Brain microvascular endothelial cell (primary cell): ENCODE results near the gene TTYH3.
"Not testable (repeated sequence)": the region's sequence is repeated elsewhere in the genome, so short reads cannot be mapped to it uniquely, and the experiment has no call there.

Experiments used
- DNase-seq: peaks from one replicate; pipeline ENCODE4 v3.0.0-alpha.2; 2020
- H3K27ac ChIP-seq: fragments of 250-450 bp; sonication (Bioruptor Pico); 2 replicates; pipeline ENCODE4 v1.5.1; 2020; ENCODE audit warnings: mild to moderate bottlenecking, moderate library complexity
- H3K27me3 ChIP-seq: fragments of 250-450 bp; sonication (Bioruptor Pico); replicated peaks from 2 replicates; pipeline ENCODE4 v1.5.1; 2020; ENCODE audit warnings: mild to moderate bottlenecking
- H3K36me3 ChIP-seq: fragments of 250-450 bp; sonication (Bioruptor Pico); replicated peaks from 2 replicates; pipeline ENCODE4 v1.5.1; 2020; ENCODE audit warnings: mild to moderate bottlenecking
- H3K4me3 ChIP-seq: 2 replicates; pipeline ENCODE4 v1.5.1; 2011; ENCODE audit warnings: low read depth, mild to moderate bottlenecking, control low read depth, low read length, moderate library complexity
- in situ Hi-C: cut with HindIII; loops from 2 replicates; pipeline ENCODE4 v1.10.0; 2017; ENCODE audit warnings: low sequenced_read_pairs, low pct_ligation_motif_present
- TF ChIP-seq, protein P1 (sequence below): IDR thresholded peaks from 2 replicates; pipeline ENCODE4 v1.5.1; 2011; ENCODE audit warnings: low read depth, mild to moderate bottlenecking, moderate library complexity, low read length, control low read depth, inconsistent platforms; ENCODE audit errors: missing control alignments

TTYH3 gene

DNA sequence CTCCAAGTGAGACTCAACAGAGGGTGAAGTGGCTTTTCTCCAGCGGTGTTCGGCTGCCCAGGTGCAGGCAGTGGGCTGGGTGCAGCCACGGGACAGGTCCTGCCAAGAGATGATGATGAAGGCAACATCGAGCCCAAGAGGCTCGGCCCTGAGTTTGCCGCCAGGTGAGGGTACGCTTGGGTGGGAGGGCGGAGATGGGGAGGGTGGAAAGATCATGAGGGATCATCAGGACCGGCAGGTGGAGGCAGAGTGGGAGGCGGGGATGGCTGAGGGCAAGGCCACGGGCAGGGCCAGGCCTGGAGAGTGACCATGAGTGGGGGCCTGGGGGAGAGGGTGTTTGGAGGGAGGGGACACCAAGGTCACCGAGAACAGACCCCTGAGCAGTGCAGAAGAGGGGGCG, 38.4 kb downstream of the TTYH3 start:
- TF ChIP-seq, protein P1, sequence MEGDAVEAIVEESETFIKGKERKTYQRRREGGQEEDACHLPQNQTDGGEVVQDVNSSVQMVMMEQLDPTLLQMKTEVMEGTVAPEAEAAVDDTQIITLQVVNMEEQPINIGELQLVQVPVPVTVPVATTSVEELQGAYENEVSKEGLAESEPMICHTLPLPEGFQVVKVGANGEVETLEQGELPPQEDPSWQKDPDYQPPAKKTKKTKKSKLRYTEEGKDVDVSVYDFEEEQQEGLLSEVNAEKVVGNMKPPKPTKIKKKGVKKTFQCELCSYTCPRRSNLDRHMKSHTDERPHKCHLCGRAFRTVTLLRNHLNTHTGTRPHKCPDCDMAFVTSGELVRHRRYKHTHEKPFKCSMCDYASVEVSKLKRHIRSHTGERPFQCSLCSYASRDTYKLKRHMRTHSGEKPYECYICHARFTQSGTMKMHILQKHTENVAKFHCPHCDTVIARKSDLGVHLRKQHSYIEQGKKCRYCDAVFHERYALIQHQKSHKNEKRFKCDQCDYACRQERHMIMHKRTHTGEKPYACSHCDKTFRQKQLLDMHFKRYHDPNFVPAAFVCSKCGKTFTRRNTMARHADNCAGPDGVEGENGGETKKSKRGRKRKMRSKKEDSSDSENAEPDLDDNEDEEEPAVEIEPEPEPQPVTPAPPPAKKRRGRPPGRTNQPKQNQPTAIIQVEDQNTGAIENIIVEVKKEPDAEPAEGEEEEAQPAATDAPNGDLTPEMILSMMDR: no peak
- Histone ChIP-seq H3K27ac (no peak overlapping the region), H3K27me3 (no peaks in the 10 kb centered on the region), H3K4me3 (no peak overlapping the region), H3K36me3 (no peaks in the 10 kb centered on the region)
- in situ Hi-C loops: no loop called here
- DNase-seq: no peak

DNA sequence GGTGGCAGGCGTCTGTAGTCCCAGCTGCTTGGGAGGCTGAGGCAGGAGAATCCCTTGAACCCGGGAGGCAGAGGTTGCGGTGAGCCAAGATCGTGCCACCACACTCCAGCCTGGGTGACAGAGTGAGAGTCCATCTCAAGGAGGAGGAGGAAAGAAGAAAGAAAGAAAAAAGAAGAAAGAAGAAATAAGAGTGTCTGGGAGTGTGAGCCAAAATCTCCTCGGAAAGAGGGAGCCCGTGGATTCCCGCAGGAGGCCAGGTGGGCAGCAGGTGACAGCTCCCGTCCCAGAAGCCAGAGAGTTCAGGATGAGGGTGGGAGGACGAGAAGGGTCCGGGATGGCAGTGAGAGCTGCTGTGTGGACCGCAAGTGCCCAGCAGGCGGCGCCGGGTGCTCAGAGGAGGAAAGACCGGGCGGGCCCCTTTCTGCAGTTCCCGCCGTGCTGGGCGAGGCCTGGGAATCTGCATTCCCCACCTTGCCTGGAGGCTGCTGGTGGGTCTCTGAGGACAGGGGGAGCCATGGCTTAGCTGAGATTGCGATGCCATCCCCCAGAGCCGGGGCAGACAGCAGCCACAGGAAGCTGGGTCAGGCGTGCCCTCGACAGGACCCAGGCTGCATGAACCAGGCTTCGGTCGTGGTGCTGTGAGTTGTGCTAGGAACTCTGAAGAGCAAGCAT, 39.1 kb downstream of the TTYH3 start:
- no peak overlapping the region for H3K27ac ChIP-seq
- in situ Hi-C loops: no loop called here
- no peaks in the 10 kb centered on the region for H3K36me3 ChIP-seq
- H3K27me3 ChIP-seq: no peaks in the 10 kb centered on the region
- DNase-seq: peak; percentile 32
- H3K4me3 ChIP-seq: no peak overlapping the region
- TF ChIP-seq, protein P1: peak; percentile 95

- DNase-seq, H3K36me3 ChIP-seq, in situ Hi-C loops, H3K4me3 ChIP-seq, H3K27ac ChIP-seq, H3K27me3 ChIP-seq: not testable (repeated sequence)
Observed at GRCh38 chr7:2673214-2673613, 41.4 kb downstream of the TTYH3 start.

DNA sequence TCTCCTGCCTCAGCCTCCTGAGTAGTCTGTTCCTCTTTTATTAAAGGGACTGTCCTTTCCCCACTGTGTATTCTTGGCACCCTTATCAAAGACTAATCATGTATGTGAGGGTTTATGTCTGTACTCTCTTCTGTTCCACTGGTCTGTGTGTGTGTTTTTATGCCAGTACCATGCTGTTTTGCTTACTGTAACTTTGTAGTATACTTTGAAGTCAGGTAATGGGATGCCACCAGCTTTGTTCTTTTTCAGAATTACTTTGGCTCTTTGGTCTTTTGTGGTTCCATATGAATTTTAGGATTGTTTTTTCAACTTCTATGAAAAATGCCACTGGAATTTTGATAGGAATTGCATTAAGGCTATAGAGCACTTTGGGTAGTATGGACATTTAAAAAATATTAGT, 42.1 kb downstream of the TTYH3 start:
- TF ChIP-seq, protein P1: no peak
- no peak overlapping the region for H3K4me3 ChIP-seq
- in situ Hi-C loops: no loop called here
- H3K36me3 ChIP-seq: no peaks in the 10 kb centered on the region
- H3K27me3 ChIP-seq: no peaks in the 10 kb centered on the region
- DNase-seq: no peak
- no peak overlapping the region for H3K27ac ChIP-seq

DNA sequence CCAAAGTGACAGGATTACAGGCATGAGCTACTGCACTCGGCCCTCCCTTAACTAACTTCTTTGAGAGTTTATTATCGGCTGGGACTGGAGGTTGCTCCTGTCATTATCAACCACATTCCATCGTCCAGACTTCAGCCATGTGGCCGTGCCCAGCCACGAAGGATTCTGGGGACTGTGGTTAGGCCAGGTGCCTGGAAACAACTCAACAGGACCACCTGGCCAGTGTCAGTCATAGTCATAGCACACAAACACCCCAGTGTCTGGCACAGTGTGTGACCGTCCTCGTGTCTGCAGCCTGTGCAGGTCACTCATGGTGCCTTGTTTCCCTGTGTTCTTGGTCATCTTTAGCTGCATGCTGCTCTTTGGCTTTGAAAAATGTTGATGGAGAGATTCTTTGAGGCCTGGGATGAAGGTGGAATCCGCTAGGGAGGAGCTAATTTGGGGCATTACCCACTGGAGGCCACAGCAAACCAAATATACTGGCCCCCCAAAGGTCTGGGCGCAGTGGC, 43.5 kb downstream of the TTYH3 start:
- TF ChIP-seq, protein P1: no peak
- in situ Hi-C loops: no loop called here

DNA sequence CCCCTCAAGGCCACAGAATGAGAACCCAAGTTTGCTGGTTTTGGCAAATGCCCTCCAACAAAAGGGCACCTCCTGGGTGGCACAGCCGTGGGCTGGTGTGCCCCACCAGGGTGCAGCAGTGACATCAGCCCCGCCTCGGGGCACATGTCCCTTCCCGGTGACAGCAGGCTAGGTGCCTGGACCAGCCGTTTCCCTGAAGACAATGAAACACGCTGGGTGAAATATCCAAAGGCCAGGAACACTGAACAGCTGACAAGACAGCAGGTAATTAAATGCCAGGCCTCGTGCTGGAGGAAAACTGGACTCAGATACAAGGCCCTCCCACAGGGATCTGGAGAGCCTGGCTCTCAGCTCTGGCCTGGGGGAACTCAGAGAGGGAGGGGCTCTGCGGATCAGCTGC, 44.8 kb downstream of the TTYH3 start:
- not testable (repeated sequence) for DNase-seq

More for the DNA sequence above, 43.5 kb downstream of the TTYH3 start:
- Histone ChIP-seq H3K27me3 (no peaks in the 10 kb centered on the region), H3K36me3 (no peaks in the 10 kb centered on the region), H3K27ac (no peak overlapping the region), H3K4me3 (no peak overlapping the region)
- no peak for DNase-seq

GRCh38 chr7:2678454-2678853, 46.7 kb downstream of the TTYH3 start:
- H3K36me3 ChIP-seq, H3K27ac ChIP-seq, DNase-seq, in situ Hi-C loops, H3K27me3 ChIP-seq, H3K4me3 ChIP-seq: not testable (repeated sequence)

More for the DNA sequence above, 44.8 kb downstream of the TTYH3 start:
- H3K27me3 ChIP-seq, H3K36me3 ChIP-seq, H3K27ac ChIP-seq, in situ Hi-C loops, H3K4me3 ChIP-seq: not testable (repeated sequence)

DNA sequence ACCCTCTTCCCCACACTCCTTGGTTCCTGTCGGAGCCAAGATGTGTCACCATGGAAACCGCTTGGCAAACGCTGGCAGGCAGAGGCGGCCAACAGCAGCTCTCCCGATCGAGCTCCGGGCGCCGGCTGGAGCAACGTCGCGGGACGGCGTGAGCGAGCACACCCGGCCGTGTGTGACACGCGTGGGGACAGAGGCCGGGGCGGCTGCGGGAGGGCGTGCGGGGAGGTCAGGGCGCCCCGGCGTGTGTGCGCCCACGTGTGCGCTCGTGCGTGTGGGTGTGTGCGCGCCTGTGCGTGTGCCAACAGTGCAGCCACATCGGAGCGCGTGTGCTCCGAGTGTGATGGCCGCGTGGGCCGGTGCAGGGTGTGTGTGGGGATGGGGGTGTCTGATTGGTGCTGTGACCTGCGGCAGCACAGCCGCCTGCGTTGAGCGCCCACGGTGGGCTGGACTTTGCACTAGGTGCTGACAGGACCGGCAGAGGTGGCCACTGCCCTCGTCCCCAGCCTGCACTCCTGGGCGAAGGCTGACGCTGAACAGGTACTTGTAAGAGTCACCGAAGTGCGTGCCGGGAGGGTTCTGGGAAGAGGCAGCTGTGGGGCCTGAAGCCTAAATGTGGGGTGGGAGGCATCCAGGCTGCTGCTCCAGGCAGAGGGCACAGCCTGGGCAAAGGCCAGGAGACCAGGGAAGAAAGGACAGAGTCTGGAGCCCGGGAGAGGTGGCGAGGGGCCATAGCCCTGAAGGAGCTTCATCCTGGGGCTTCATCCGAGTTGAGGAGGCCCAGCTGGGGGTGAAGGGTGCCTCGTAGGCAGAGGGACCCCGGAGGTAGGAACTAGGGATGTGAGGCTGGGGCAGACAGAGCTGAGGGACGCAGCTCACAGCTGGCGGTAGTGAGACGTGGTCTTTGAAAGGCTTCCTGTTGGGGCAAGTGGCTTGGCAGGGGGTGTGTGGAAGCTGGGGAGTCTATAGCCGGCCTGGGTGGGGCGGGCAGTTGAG, 47.6 kb downstream of the TTYH3 start:
- DNase-seq, H3K4me3 ChIP-seq, H3K36me3 ChIP-seq, in situ Hi-C loops, H3K27ac ChIP-seq, H3K27me3 ChIP-seq: not testable (repeated sequence)
